GM23248 (cell line): ENCODE data around the gene GFRA1.

Source experiments
- EZH2 ChIP-seq: fragments of 200-600 bp; sonication (generic); IDR thresholded peaks from 2 replicates; pipeline ENCODE4 v1.6.1; 2018; ENCODE audit warnings: antibody characterized with exemption, mild to moderate bottlenecking; ENCODE audit not compliant: insufficient read depth, poor library complexity, severe bottlenecking
- EZH2phosphoT487 ChIP-seq: fragments of 200-600 bp; sonication (generic); IDR thresholded peaks from 2 replicates; pipeline ENCODE4 v1.6.1; 2018; ENCODE audit warnings: antibody characterized with exemption, moderate library complexity, mild to moderate bottlenecking, low read depth; ENCODE audit not compliant: insufficient read depth

- TF ChIP-seq EZH2, result no peak
- TF ChIP-seq EZH2phosphoT487, result no peak
Measured at GRCh38 chr10:116241085-116241484, 31.9 kb downstream of the GFRA1 start.
